ENCODE results near the gene ADA.

The ADA gene

GRCh38 chr20:44574372-44574771 lies 77.1 kb downstream of the ADA start:
- DNase-seq: no peak

- DNase-seq: no peak
These were observed 78.0 kb downstream of the ADA start for GRCh38 chr20:44573501-44573869.

GRCh38 chr20:44572551-44573500 lies 78.7 kb downstream of the ADA start:
- DNase-seq: no peak

- DNase-seq: no peak
These were observed 80.0 kb downstream of the ADA start for GRCh38 chr20:44571362-44571988.

- DNase-seq: no peak
These were observed 81.1 kb downstream of the ADA start for GRCh38 chr20:44570367-44570766.

Measured in inflammatory macrophage treated with lipopolysaccharide for 4 hours (primary cell).